HT1080 (cell line): ENCODE data around the gene HOXB4. TPM values are rescaled to one million over a fixed set of nuclear protein-coding genes. Genes with fewer than 3 reads are reported as not detected.

Experiments used
- DNase-seq: peaks from one replicate; pipeline ENCODE4 v3.0.0-alpha.2; 2015; ENCODE audit warnings: low read depth
- polyA plus RNA-seq, 2 experiments: library from polyadenylated mRNA; depleted of rRNA; stranded (reverse); fragments of >200 nt; gene quantifications; 2 replicates each; pipeline ENCODE4 v1.2.3, GENCODE V29; 2015
- total RNA-seq: library from RNA; depleted of rRNA; stranded (reverse); fragments of >200 nt; shearing (Covaris generic); gene quantifications from 2 replicates; pipeline ENCODE4 v1.2.3, GENCODE V29; 2014; rRNA removed

The HOXB4 gene
- total RNA-seq: 3.9 and 4.3 TPM in 2 replicates
- polyA plus RNA-seq (2015; cell fraction: cytosol; rRNA removed): 3.3 and 4.4 TPM in 2 replicates
- polyA plus RNA-seq (2015; cell fraction: nucleus; rRNA removed): 12.6 and 13.8 TPM in 2 replicates

DNA sequence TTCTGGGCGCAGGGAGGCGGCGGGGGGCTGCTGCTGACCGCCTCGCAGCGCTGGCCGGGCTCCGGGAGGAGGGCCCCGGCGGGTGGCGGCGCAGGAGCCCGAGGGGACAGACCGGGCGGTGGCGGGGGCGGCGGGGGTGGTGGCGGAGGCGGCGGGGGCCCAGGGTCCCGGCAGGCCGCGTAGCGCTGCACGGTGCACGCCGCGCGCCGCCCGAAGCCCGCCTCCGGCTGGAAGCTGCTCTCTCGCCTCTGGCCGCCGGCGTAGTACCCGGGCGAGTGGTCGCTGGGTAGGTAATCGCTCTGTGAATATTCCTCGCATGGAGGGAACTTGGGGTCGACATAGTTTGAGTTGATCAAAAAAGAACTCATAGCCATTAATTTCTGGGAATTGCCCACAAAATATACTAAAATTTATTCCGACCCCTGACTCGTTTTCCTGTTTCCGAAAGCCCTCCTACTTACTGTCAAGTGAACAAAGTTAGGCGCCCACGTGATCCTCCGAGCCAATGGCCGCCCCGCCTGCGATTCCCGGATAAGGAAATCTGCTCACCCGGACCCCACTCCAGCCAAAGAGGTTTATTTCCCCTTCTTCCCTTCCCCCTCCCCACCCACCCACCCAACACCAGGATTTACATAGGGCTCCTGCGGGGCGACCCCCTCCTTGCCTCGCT is at the start of gene HOXB4:
TSS of gene HOXB4 (minus strand) at position 405 of the 670 bp plus-strand sequence. CDS start at position 374, 31 bp downstream.
- peak; percentile 54 for DNase-seq

DNA sequence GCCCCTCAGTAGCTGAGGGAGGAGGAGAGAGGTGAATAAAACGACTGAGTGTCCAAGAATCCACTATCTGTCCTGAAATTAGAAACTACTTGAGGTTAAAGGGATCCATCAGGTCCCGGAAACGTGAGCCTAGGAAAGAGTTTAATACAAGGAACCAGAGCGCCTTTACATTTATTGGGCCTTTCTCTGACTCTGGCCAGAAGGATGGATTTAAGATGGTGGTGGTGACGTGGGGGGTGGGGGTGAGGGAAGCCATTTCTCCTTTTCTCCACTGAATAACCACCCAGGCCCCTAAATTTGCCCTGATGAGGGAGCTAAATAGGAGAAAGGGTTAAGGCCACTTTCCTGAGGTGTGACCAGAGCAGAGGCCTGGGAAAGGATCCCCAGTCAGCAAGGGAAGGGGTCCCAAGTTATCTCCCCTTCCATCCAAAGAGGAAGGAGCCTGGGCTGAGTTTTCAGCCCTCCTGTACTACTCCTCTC is 49.0 kb upstream of the HOXB4 start:
- DNase-seq: no peak

- DNase-seq: peak; percentile 94
Observed at GRCh38 chr17:48626245-48627117, 48.3 kb upstream of the HOXB4 start, which contains the start of gene HOXB9. HOXB9 (minus strand) TSS chr17:48626358; CDS start chr17:48626269, 89 bp downstream.

DNA sequence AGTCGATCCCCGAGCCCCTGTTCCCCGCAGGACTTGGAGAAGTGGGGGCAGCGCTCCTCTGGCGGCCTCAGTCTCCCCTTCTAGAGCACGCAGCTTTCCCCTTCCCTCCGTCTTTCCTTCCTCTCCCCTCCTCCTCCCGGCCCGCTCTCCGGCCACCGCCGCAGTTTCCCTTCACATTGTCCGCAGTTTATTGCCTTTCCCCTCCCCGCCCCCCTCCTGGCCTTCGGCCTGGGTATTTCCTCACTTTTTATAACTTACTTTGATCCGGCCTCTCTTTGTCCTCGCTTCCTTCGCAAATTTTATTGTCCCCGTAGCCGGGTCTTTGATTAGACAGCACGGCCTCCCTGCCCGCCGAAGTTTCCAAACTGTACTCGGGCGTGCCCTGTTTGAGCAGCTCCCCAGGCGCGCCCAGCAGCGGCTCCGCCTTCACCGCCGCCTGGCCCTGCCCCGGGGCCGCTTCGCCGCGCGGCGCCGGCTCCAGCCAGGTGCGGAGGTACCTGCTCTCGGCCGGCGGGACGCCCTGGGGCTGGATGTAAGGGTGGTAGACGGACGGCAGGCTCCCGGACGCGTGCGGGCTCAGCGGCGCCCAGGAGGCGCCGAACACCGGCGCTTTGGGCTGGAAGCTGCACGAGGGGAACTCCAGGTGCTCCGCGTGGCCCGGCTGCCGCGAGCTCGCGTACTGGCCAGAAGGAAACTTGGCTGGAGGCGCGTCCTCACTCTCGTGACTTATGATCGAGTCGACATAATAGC is 47.5 kb upstream of the HOXB4 start:
- peak; percentile 62 for DNase-seq

DNA sequence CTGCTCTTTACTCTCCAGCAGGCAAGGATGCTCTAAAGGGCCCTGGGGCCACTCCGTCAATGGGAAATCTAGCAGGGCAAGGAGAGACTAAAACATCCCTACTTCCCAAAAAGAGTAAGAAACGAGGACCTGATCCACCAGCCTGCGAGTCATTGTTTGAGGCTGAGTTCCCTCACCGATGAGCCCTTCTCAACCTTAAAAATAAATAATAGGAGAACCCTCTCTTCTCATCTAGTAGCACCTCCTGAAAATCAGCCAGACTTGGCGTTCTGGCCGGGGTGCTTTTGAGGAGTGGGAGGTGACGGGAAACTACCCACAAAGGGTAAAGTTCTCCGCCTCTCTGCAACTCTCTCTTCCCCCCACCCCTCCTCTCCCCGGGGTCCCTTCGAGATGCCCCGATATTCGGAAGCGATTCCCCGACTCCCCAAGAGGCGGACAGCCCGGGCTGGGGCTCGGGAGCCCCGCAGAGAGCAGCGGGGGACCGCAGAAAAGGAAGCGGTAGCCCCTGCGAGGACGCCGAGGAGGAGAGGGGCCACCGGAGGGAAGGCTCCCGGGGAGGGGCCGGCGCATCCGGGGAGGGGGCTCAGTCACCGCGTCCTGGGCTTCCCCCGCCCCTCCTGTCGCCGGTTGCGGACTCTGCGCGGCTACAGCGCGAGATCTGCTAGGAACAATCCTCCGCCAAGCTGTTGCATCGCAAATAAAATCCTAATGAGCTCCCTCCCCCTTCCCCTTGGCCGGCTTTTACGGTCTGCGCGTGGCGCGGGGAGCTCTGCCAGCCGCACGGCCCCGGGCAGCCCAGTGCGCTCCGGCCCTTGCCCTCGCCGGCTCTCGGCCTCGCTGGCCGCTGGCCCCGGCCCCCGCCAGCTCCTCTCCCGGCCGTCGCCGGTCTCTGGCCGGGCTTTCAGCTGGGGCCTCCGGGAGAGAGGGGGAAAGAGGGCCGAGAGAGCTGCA is 46.7 kb upstream of the HOXB4 start:
- peak; percentile 51 for DNase-seq

- DNase-seq: no peak
Observed at GRCh38 chr17:48624118-48624517, 46.0 kb upstream of the HOXB4 start.

DNA sequence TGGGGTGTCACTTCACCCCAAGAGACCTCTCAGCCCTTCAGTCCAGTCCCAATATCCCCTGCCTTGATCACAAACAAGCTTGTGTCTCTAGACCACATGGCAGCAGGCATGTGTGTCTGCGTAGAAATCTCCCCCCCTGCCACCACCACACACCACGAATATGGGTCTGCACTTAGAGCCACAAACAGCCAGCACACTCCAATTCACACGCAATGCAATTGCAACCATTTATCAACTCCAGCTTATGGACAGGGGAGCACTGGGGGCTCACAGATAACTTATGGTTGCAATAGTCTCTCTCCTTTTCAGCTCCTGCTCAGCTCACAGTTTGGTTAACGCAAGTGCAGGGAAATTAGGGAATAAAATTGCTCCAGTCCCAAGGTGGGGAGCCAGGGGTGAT is 45.4 kb upstream of the HOXB4 start:
- no peak for DNase-seq

GRCh38 chr17:48622857-48623256 is 44.7 kb upstream of the HOXB4 start:
- no peak for DNase-seq

GRCh38 chr17:48621410-48622392 is 43.6 kb upstream of the HOXB4 start:
- no peak for DNase-seq

DNA sequence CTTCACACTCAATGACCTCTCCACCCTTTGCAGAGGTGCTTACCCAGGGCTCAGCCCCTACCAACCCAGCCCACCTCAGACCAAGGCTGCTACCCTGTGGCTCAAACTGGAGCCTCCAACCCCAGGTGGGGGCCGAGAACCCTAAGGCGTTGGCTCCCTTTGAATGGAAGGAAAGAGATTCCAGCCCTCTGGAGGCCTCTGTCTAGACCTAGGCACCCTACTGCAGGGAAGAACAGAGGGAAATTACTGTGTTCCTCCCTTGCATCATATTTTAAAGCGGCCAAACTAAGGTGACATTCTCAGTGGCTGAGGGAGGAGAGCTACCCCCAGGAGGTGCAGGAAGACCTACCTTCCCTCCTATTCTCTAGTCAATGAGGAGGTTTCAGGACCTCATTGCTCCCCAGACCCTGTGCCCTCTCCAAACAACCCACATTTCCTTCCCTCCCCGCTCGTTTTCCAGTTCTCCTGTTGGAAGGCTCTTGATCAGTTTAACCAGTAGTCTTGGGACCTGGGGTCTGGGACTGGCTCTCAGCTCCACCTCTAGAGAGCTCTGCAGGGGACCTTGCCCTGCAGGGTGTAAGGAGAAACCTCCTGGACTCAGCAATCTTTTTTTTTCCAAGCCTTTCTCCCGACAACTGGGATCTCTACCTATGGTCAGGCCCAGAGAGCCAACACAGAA is 42.5 kb upstream of the HOXB4 start:
- no peak for DNase-seq

GRCh38 chr17:48619826-48620449 is 41.8 kb upstream of the HOXB4 start:
- no peak for DNase-seq

DNA sequence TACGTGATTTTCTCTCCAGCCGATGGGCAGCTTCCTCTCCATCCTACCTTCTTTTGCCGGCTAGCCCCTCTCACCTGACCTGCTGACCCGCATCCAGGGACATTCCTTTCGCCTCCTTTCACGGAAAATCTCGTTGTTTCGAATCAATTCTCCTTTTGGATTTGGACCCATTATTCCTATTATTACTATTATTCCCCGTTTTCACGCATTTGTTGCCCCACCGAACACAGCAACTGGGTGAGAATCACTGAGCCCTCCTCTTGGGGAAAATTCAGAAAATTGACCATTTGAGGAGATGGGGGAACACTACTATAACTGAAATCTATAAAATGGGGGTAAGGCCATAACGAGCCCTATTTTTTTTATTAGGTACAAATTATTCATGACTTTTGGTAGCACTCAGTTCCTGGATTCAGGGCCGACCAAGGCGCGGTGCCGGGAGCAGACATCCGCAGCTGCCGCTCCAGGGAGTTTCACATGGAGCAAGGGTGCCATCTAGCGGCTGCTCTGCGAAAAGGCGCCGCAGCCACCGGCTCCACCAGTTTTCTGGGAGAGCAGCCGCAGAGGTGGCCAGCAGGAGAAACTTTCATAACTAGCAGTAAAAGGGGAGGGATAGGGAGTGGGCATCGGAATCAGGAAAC is 40.2 kb upstream of the HOXB4 start:
- peak; percentile 87 for DNase-seq

DNA sequence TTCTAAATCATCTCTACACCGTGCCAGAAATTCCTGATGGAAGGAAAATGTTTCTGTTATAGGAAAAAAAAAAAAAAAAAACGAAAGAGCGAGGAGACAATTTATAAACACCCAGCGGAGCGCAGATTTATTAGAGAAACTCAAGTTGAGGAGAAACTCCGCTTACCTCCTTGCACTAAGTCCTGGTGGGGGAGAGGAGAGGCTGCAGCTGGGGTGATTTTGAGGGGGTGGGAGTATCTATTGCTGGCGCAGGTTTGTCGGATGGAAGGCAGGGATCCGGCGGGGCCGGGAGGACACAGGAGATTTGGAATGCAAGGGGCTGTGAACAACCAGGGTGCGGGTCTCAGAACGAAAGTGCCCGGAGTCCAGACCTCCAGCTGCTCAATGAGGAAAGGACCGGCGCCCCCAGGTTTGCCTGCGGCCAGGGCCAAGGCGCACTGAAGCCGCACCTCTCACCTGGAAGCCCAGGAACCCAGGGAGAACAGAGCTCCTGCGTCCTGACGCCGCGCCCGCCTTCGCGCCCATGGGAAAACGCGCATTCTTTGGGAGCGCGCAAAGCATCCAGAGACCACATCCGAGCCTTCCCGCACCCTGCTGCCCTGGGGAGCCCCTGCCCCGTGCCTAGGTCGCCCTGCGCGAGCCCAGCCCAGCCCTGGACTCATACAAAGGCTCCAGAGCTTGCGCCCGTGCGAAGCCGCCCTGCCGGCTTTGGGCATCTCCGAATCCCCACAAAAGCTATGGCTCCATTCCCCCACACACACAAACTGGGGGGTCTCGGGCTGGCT is 39.5 kb upstream of the HOXB4 start:
- DNase-seq: no peak

DNA sequence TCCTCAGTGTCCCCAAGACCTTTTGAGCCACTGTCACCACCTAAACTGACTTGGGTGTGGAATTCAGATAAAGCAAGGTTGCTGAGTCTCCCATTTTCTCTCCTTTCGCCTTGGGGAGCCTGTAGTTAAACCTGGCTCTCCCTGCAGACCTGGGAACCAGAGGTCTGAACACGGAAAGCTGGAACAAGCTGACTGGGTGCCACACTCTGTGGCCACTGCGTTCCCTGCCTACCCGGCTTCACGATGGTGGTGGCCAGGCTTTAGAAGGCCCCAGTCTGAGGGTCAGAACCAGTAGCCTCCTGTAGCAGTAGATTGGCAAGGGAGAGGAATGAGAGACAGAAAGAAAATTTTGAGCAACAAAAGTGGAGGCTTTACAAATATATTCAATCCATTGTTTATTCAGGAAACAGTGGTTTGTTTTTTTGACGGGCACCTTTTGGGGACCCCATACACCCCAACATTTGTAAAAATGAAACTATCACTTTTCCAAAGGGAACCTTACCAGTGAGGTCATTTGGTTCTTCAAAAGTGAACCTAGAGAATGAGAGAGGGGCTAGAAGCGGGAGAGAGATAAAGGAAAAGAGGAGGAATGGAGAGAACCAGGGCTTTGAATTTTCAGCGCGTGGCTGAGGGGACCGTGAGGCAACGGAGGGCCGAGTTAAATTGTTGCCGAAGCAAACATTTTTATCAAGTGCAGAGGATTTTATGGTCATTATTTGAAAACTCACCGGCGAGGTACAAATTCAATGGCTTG is 38.7 kb upstream of the HOXB4 start:
- no peak for DNase-seq

- DNase-seq: no peak
Observed at GRCh38 chr17:48615963-48616716, 38.0 kb upstream of the HOXB4 start.
